Heart left ventricle (tissue), 16 donors: Measurements from ENCODE around the gene TEX2. TPM values are rescaled to one million over a fixed set of nuclear protein-coding genes. Genes with fewer than 3 reads are reported as not detected.

ENCODE experiments used
- ATAC-seq, 4 donors: fragments of 200-7000 bp; cut with Tn5 transposase; one replicate each; pipeline ENCODE4 v1.9.1; 2020 to 2022; ENCODE audit warnings: moderate library complexity in 4 of 4, mild to moderate bottlenecking in 3 of 4, moderate number of reproducible peaks in 1 of 4
- DNase-seq, 5 donors: peaks; one replicate each; pipeline ENCODE4 v3.0.0-alpha.2; 2020
- H3K27ac ChIP-seq, 12 donors: fragments of 200-600 bp; sonication (generic) in 4 of 12; one replicate each; pipeline versions ENCODE4 v1.5.0 to v1.8.0; 2016 to 2022; ENCODE audit warnings: mild to moderate bottlenecking in 2 of 12
- H3K27me3 ChIP-seq, 9 donors: fragments of 200-600 bp; sonication (generic) in 2 of 9; one replicate each; pipeline versions ENCODE4 v1.5.1 to v1.8.0; 2016 to 2022; ENCODE audit warnings: mild to moderate bottlenecking in 3 of 9
- H3K36me3 ChIP-seq, 9 donors: fragments of 200-600 bp; sonication (generic) in 2 of 9; one replicate each; pipeline versions ENCODE4 v1.5.0 to v1.8.0; 2018 to 2022; ENCODE audit warnings: mild to moderate bottlenecking in 2 of 9
- H3K4me1 ChIP-seq, 12 donors: fragments of 200-600 bp; sonication (generic) in 4 of 12; one replicate each; pipeline versions ENCODE4 v1.5.0 to v1.8.0; 2016 to 2022; ENCODE audit warnings: mild to moderate bottlenecking in 3 of 12
- H3K4me3 ChIP-seq, 12 donors: fragments of 200-600 bp; sonication (generic) in 4 of 12; one replicate each; pipeline versions ENCODE4 v1.5.0 to v1.8.0; 2017 to 2022; ENCODE audit warnings: mild to moderate bottlenecking in 9 of 12, moderate library complexity in 4 of 12
- H3K9me3 ChIP-seq, 12 donors: fragments of 200-600 bp; sonication (generic) in 4 of 12; one replicate each; pipeline versions ENCODE4 v1.5.0 to v1.8.0; 2016 to 2022; ENCODE audit warnings: mild to moderate bottlenecking in 1 of 12
- CTCF ChIP-seq, 12 donors: fragments of 200-600 bp; sonication (generic) in 4 of 12; IDR thresholded peaks; one replicate each; pipeline versions ENCODE4 v1.5.0 to v1.8.0; 2018 to 2022; ENCODE audit warnings: antibody characterized with exemption in 12 of 12, mild to moderate bottlenecking in 5 of 12
- POLR2A ChIP-seq, 2 donors: fragments of 450-650 bp; IDR thresholded peaks; one replicate each; pipeline ENCODE4 v1.6.1; 2017; ENCODE audit warnings: antibody characterized with exemption in 2 of 2, mild to moderate bottlenecking in 2 of 2, moderate library complexity in 2 of 2
- WGBS, 4 donors: extraction: QIAGEN DNeasy Blood & Tissue Kit in 2 of 4; methylation state at CpG; one replicate each; pipeline versions ENCODE4 v1.1.5 to v1.1.7; 2013 to 2018; 5-methylcytosine and 5-hydroxymethylcytosine counted together
- intact Hi-C, 10 donors: fragments of 100-400 bp; cut with DNase I; formaldehyde crosslinking; loops; one replicate each; pipeline versions ENCODE4 v1.11.1 to v1.14.2; 2022
- polyA plus RNA-seq, 2 donors: library from polyadenylated mRNA; stranded (reverse); fragments of 200-250 nt; gene quantifications; one replicate each; pipeline ENCODE4 v1.2.3, GENCODE V29; 2013
- total RNA-seq, 9 donors: library from RNA; depleted of rRNA in 2 of 9; stranded (reverse); fragments of >200 nt in 2 of 9; fragmentation: NEBNext Ultra II Directional in 3 of 9; extraction: Animal tissue kit (Norgen Biotek cat#: 25700) in 3 of 9; gene quantifications; one replicate each; pipeline versions ENCODE4 v1.1.0 to v1.2.4, GENCODE V29; 2016 to 2023
- donor health status: ischemic (EF 13 %, LVEDD 7.1; RV severe dilation, severe dysfunction).
- donor health status: healthy with polysubstance abuse.
- donor health status: DM: no; HTN: yes; CAD: no.
- donor health status: DM: no; HTN: no; CAD: no.
- donor health status: ischemic (EF 25% LVEDD 6.9; RV normal size, moderate dysfunction).
- donor health status: ischemic (EF 25% LVEDD 5.7; RV mildly dilated, moderate dysfunction).
- donor health status: healthy.
- donor health status: DM: yes; HTN: yes; CAD: no.
- donor health status: ischemic (EF 35%, LVEDD 5.7; RV mildly dilated, moderate dysfunction).
- donor health status: nonischemic (EF 11% LVEDD 7.7; RV severe dilation, severe dysfunction).
- donor health status: DM: yes; HTN: yes; CAD: no.
- donor health status: PGD.
- donor health status: ischemic (EF 29% LVEDD 5.4; RV normal size, mild dysfunction).
- donor health status: nonischemic (EF 23%, LVEDD 6.1; RV moderate dilation, normal function).

Gene TEX2
- total and polyA plus RNA-seq, 11 donors, result 16.8 to 55.8 (median 50.5) TPM

GRCh38 chr17:64161380-64162176 lies 101.5 kb downstream of the TEX2 start:
- intact Hi-C loops, result no loop called here
- H3K4me3 ChIP-seq, result no peak overlapping the region
- peaks cover 5 to 61% (median 27%) of the 10 kb centered on the region in 12 donors for H3K4me1 ChIP-seq
- 73 to 79% (median 75%) methylated on average over 6 of the region's 6 CpGs for WGBS, 4 donors
- peak overlapping the region in 1 of 12 donors; percentile 18 for H3K27ac ChIP-seq
- DNase-seq, result no peak
- no peak for ATAC-seq
- H3K36me3 ChIP-seq, result peaks cover 0 to 37% (median 19%) of the 10 kb centered on the region in 9 donors
- TF ChIP-seq CTCF (IDR thresholded peaks at IDR 0.05) (no peak), POLR2A (IDR thresholded peaks at IDR 0.05) (no peak)
- no peaks in the 10 kb centered on the region for H3K27me3 ChIP-seq
- H3K9me3 ChIP-seq, result no peaks in the 10 kb centered on the region

GRCh38 chr17:64160378-64160777 lies 102.7 kb downstream of the TEX2 start:
- 95 to 100% (median 97%) methylated on average over 4 of the region's 4 CpGs for WGBS, 4 donors
- Histone ChIP-seq H3K27ac (no peak overlapping the region), H3K9me3 (no peaks in the 10 kb centered on the region), H3K4me1 (peaks cover 11 to 69% (median 39%) of the 10 kb centered on the region in 12 donors), H3K4me3 (no peak overlapping the region), H3K27me3 (no peaks in the 10 kb centered on the region), H3K36me3 (peaks cover 0 to 25% (median 13%) of the 10 kb centered on the region in 9 donors)
- DNase-seq (no peak), ATAC-seq (no peak)
- intact Hi-C loops, result no loop called here
- TF ChIP-seq POLR2A (IDR thresholded peaks at IDR 0.05) (no peak), CTCF (IDR thresholded peaks at IDR 0.05) (no peak)

- Histone ChIP-seq H3K36me3 (peaks cover 0 to 24% (median 7%) of the 10 kb centered on the region in 9 donors), H3K4me1 (peaks cover 21 to 69% (median 53%) of the 10 kb centered on the region in 12 donors), H3K27ac (peak overlapping the region in 6 of 12 donors; percentile 6 to 94 (median 36)), H3K9me3 (no peaks in the 10 kb centered on the region), H3K27me3 (no peaks in the 10 kb centered on the region), H3K4me3 (no peak overlapping the region)
- no peak for TF ChIP-seq CTCF (IDR thresholded peaks at IDR 0.05)
- no peak for TF ChIP-seq POLR2A (IDR thresholded peaks at IDR 0.05)
- no peak for ATAC-seq
- intact Hi-C loops, result loop anchor here in 3 of 10 donors (5.0 to 10.0 kb wide), 4 partner anchors 46 to 346 kb away; partner anchors contain the start of genes CEP95 (in 1 of the 3), DDX5 (in 1 of the 3) and TEX2 (in 1 of the 3)
- WGBS, 4 donors, result 72 to 79% (median 76%) methylated on average over 12 of the region's 12 CpGs
- peak in 1 of 5 donors; percentile 48 for DNase-seq
Measured at GRCh38 chr17:64158831-64159590, 104.0 kb downstream of the TEX2 start.

- Histone ChIP-seq H3K9me3 (no peaks in the 10 kb centered on the region), H3K4me3 (no peak overlapping the region), H3K36me3 (peaks cover 0 to 28% (median 11%) of the 10 kb centered on the region in 9 donors), H3K4me1 (peaks cover 25 to 71% (median 56%) of the 10 kb centered on the region in 12 donors), H3K27me3 (no peaks in the 10 kb centered on the region), H3K27ac (peak overlapping the region in 4 of 12 donors; percentile 91 to 96 (median 94))
- no peak for DNase-seq
- WGBS, 4 donors, result 57 to 62% (median 60%) methylated on average over 7 of the region's 7 CpGs
- ATAC-seq, result no peak
- intact Hi-C loops, result loop anchor here in 3 of 10 donors (5.0 to 10.0 kb wide), 4 partner anchors 46 to 346 kb away; partner anchors contain the start of genes CEP95 (in 1 of the 3), DDX5 (in 1 of the 3) and TEX2 (in 1 of the 3)
- TF ChIP-seq POLR2A (IDR thresholded peaks at IDR 0.05), result no peak
- TF ChIP-seq CTCF (IDR thresholded peaks at IDR 0.05), result no peak
Measured at GRCh38 chr17:64158406-64158805, 104.7 kb downstream of the TEX2 start.
